ENCODE results near the gene CLEC4G. TPM values are rescaled to one million over a fixed set of nuclear protein-coding genes. Genes with fewer than 3 reads are reported as not detected.

The CLEC4G gene
- total RNA-seq, 1 donor from 2014 or later, result not detected

DNA sequence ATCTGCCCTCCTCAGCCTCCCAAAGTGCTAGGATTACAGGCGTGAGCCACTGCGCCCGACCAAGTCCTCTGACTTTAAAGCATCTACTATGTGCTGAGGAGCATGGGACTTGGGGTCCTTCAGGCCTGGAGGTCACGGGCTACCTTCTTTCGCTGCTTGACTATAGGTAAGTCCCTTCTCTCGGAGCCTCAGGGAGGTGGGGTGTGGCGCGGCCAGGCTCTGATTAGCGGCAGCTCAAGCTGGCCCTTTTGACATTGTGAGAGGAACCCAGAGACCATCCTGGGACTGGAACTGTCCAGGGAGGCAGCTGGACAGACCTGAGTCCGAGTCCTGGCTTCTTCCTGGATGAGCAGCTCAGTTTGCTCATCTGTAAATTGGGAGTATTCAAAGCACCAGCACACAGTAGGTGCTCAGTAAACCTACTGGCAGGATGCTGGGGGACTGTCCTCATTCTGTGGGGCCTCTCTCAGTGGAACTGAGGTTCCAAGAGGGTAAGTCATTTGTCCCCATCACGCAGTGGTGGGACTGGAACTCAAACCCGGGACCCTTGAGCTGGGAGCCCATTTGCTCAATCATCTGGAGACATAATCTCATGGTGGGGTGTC is 30.8 kb downstream of the CLEC4G start:
- Mint-ChIP-seq H3K9me3 (ENCODE audit: unreplicated experiment) (no peaks in the 10 kb centered on the region), H3K27me3 (ENCODE audit: unreplicated experiment) (peaks cover 8% of the 10 kb centered on the region), H3K4me1 (ENCODE audit: unreplicated experiment) (no peaks in the 10 kb centered on the region), H3K27ac (ENCODE audit: unreplicated experiment) (no peak overlapping the region), H3K36me3 (ENCODE audit: unreplicated experiment) (no peaks in the 10 kb centered on the region), H3K4me3 (ENCODE audit: unreplicated experiment) (no peak overlapping the region)
- TF ChIP-seq, protein P1, sequence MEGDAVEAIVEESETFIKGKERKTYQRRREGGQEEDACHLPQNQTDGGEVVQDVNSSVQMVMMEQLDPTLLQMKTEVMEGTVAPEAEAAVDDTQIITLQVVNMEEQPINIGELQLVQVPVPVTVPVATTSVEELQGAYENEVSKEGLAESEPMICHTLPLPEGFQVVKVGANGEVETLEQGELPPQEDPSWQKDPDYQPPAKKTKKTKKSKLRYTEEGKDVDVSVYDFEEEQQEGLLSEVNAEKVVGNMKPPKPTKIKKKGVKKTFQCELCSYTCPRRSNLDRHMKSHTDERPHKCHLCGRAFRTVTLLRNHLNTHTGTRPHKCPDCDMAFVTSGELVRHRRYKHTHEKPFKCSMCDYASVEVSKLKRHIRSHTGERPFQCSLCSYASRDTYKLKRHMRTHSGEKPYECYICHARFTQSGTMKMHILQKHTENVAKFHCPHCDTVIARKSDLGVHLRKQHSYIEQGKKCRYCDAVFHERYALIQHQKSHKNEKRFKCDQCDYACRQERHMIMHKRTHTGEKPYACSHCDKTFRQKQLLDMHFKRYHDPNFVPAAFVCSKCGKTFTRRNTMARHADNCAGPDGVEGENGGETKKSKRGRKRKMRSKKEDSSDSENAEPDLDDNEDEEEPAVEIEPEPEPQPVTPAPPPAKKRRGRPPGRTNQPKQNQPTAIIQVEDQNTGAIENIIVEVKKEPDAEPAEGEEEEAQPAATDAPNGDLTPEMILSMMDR (IDR thresholded peaks at IDR 0.05), result no peak
- no peak for DNase-seq (ENCODE audit: extremely low spot score, unreplicated experiment)

DNA sequence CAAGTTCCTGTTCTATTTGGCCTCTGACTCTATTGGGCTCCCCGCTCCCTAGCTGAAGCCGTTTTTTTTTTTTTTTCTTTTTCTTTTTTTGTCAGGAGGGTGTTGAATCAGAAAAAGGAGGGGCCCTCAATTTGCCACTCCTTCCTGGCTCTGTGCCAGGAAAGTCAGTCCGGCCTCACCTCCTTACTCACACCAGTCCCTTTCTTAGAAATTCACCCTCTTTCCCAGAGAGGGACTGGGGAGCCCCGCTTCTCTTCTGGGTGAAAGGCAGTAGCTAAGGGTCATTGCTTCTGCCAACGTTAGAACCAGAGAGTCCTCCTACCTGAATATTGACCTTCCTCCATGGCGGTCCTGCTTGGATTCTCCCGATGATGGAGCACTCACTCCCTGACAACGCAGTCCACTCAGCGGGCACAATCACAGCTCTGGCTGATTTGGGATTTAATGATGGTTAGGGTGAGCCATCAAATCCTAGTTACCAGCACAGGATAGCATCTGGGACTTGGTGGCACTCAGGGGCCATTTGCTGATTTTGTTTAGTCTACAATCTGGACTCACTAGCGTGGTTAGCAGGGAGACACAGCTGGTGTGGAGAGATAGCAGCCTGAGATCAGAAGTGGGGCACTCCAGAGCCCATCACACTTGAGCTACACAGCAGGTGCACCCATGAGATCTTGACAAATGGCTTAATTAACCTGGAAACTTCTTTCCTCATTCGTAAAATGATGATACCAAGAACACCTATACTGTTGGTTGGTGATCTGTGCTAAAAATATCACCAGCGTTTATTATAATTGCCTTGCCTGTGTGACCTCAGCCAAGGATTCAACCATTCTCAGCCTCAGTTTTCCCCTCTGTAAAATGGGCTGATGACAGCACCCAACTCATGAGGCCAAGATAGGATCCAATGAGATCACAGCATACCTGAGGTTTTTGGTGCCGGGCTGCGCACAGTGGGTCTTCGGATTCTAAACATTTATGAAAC is 32.2 kb downstream of the CLEC4G start:
- Mint-ChIP-seq H3K27me3 (ENCODE audit: unreplicated experiment) (peaks cover 8% of the 10 kb centered on the region), H3K27ac (ENCODE audit: unreplicated experiment) (no peak overlapping the region), H3K4me3 (ENCODE audit: unreplicated experiment) (no peak overlapping the region), H3K4me1 (ENCODE audit: unreplicated experiment) (no peaks in the 10 kb centered on the region), H3K9me3 (ENCODE audit: unreplicated experiment) (no peaks in the 10 kb centered on the region), H3K36me3 (ENCODE audit: unreplicated experiment) (no peaks in the 10 kb centered on the region)
- TF ChIP-seq, protein P1 (IDR thresholded peaks at IDR 0.05), result no peak
- no peak for DNase-seq (ENCODE audit: extremely low spot score, unreplicated experiment)

DNA sequence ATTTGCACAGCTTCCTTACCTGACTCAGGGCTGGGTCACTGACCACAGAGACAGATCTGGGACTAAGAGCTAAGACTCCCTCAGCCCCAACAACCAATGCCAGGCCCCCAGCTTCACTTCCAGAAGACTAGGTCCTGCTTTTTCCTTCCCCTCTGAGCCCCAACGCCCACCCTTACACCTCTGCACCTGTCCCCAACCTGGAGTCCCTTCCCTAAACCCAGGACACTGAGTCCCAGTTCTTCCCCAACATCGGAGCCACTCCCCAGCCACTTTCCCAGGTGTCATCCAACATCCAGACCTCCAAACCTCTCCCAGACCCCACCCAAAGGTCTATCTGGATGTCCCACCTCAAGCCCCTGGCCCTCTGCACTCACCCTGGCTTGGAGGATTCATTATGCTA is 32.9 kb downstream of the CLEC4G start:
- Mint-ChIP-seq H3K4me1 (ENCODE audit: unreplicated experiment) (no peaks in the 10 kb centered on the region), H3K4me3 (ENCODE audit: unreplicated experiment) (no peak overlapping the region), H3K9me3 (ENCODE audit: unreplicated experiment) (no peaks in the 10 kb centered on the region), H3K27me3 (ENCODE audit: unreplicated experiment) (peaks cover 8% of the 10 kb centered on the region), H3K27ac (ENCODE audit: unreplicated experiment) (no peak overlapping the region), H3K36me3 (ENCODE audit: unreplicated experiment) (no peaks in the 10 kb centered on the region)
- DNase-seq (ENCODE audit: extremely low spot score, unreplicated experiment), result no peak
- TF ChIP-seq, protein P1 (IDR thresholded peaks at IDR 0.05), result no peak

DNA sequence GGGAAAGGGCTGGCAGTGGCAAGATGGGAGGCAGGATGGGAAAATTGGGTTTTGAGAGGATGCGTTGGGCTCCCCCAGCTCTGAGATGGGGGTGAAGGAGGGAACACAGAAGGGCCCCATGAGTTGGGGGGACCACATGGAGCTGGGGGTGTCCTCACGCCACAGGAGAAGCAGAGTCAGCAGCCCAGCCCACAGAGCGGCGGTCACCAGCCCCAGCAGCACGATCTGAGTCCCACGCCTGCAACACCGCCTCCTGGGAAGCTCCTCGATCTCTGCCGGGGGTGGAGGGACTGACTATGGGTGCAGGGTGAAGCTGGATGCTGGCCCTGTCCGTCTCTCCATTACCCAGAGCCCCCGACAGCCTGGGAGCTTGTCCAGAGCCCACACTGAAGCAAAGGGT is 33.3 kb downstream of the CLEC4G start:
- Mint-ChIP-seq H3K9me3 (ENCODE audit: unreplicated experiment) (no peaks in the 10 kb centered on the region), H3K4me1 (ENCODE audit: unreplicated experiment) (no peaks in the 10 kb centered on the region), H3K27ac (ENCODE audit: unreplicated experiment) (no peak overlapping the region), H3K27me3 (ENCODE audit: unreplicated experiment) (peaks cover 8% of the 10 kb centered on the region), H3K36me3 (ENCODE audit: unreplicated experiment) (no peaks in the 10 kb centered on the region), H3K4me3 (ENCODE audit: unreplicated experiment) (no peak overlapping the region)
- DNase-seq (ENCODE audit: extremely low spot score, unreplicated experiment), result no peak
- TF ChIP-seq, protein P1 (IDR thresholded peaks at IDR 0.05), result no peak

DNA sequence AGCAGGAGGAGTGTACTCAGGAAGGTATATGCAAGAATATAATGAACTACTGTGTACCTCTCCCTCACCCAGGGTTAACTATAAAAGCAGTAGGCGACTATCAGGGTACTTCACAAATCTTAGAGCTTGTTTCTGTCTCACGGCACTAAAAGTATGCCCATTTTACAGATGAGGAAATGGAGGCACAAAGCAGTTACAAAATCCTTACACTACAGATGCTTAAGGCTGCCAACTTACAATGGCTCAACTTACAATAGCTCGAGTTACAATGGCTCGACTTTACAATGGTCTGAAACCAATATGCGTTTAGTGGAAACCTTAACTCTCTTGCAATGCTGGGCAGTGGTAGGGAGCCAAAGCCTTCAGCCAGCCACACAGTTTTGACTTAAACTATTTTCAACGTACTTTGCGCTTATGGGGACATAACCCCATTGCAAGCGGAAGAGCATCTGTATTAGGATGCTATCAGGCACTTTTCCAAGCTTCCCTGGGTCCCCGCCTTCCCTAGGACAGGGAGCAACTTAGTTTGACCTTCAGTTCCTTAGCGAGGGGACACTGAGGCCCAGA is 34.1 kb downstream of the CLEC4G start:
- Mint-ChIP-seq H3K4me3 (ENCODE audit: unreplicated experiment) (no peak overlapping the region), H3K27ac (ENCODE audit: unreplicated experiment) (no peak overlapping the region), H3K36me3 (ENCODE audit: unreplicated experiment) (no peaks in the 10 kb centered on the region), H3K27me3 (ENCODE audit: unreplicated experiment) (peaks cover 8% of the 10 kb centered on the region), H3K4me1 (ENCODE audit: unreplicated experiment) (no peaks in the 10 kb centered on the region), H3K9me3 (ENCODE audit: unreplicated experiment) (no peaks in the 10 kb centered on the region)
- TF ChIP-seq, protein P1 (IDR thresholded peaks at IDR 0.05), result no peak
- no peak for DNase-seq (ENCODE audit: extremely low spot score, unreplicated experiment)

Data from osteocyte (in vitro differentiated cells).